GM18517 (cell line): Measurements from ENCODE around the gene CRB1.

Experiments
- ATAC-seq: cut with Tn5 transposase; IDR thresholded peaks from one replicate; pipeline ENCODE4 v1.9.1; 2021; ENCODE audit warnings: mild to moderate bottlenecking, moderate library complexity; ENCODE audit not compliant: unreplicated experiment

The CRB1 gene

GRCh38 chr1:197342044-197342565 lies 74.1 kb downstream of the CRB1 start:
- ATAC-seq: no peak

GRCh38 chr1:197342669-197343068 lies 74.6 kb downstream of the CRB1 start:
- ATAC-seq: no peak

GRCh38 chr1:197343663-197344273 lies 75.7 kb downstream of the CRB1 start:
- ATAC-seq: no peak

GRCh38 chr1:197351821-197352440 lies 83.9 kb downstream of the CRB1 start:
- ATAC-seq: no peak

- no peak for ATAC-seq
Measured at GRCh38 chr1:197355248-197355995, 87.4 kb downstream of the CRB1 start.

- ATAC-seq: peak; percentile 72
Measured at GRCh38 chr1:197356723-197357533, 88.9 kb downstream of the CRB1 start.

GRCh38 chr1:197358959-197359358 lies 90.9 kb downstream of the CRB1 start:
- no peak for ATAC-seq

- ATAC-seq: no peak
Measured at GRCh38 chr1:197360068-197360467, 92.0 kb downstream of the CRB1 start.

- ATAC-seq: no peak
Measured at GRCh38 chr1:197362871-197363270, 94.8 kb downstream of the CRB1 start.

GRCh38 chr1:197363855-197364254 lies 95.8 kb downstream of the CRB1 start:
- no peak for ATAC-seq

- ATAC-seq: no peak
Measured at GRCh38 chr1:197366996-197367395, 98.9 kb downstream of the CRB1 start.

GRCh38 chr1:197367627-197368026 lies 99.6 kb downstream of the CRB1 start:
- ATAC-seq: no peak

- no peak for ATAC-seq
Measured at GRCh38 chr1:197374428-197374827, 106.4 kb downstream of the CRB1 start.

GRCh38 chr1:197384471-197384870 lies 116.4 kb downstream of the CRB1 start:
- ATAC-seq: no peak

GRCh38 chr1:197388801-197389200 lies 120.7 kb downstream of the CRB1 start:
- no peak for ATAC-seq

GRCh38 chr1:197390856-197391255 lies 122.8 kb downstream of the CRB1 start:
- no peak for ATAC-seq

- no peak for ATAC-seq
Measured at GRCh38 chr1:197391303-197392226, 123.5 kb downstream of the CRB1 start.

- ATAC-seq: no peak
Measured at GRCh38 chr1:197392541-197392940, 124.5 kb downstream of the CRB1 start.

- no peak for ATAC-seq
Measured at GRCh38 chr1:197393105-197393504, 125.1 kb downstream of the CRB1 start.

- no peak for ATAC-seq
Measured at GRCh38 chr1:197393772-197394171, 125.7 kb downstream of the CRB1 start.
